ENCODE data around the gene SPRR3. TPM values are rescaled to one million over a fixed set of nuclear protein-coding genes. Genes with fewer than 3 reads are reported as not detected.
"Not testable (repeated sequence)": the region's sequence is repeated elsewhere in the genome, so short reads cannot be mapped to it uniquely, and the experiment has no call there.

Gene SPRR3
- total and polyA plus RNA-seq, 10 donors: 0.39 to 9.3 (median 1.8) TPM; not detected in 7

GRCh38 chr1:152998476-152998875 lies 3.1 kb upstream of the SPRR3 start:
- intact Hi-C loops (cut with DNase I; ENCODE audit: low total_unique reads): no loop called here
- Histone ChIP-seq H3K9me3 (peaks cover 0 to 10% (median 5%) of the 10 kb centered on the region in 8 donors), H3K4me3 (no peak overlapping the region), H3K27ac (no peak overlapping the region), H3K36me3 (no peaks in the 10 kb centered on the region), H3K4me1 (no peaks in the 10 kb centered on the region), H3K27me3 (replicated peaks in 1 of 7) (peaks cover 0 to 16% (median 0%) of the 10 kb centered on the region in 7 donors)
- TF ChIP-seq POLR2AphosphoS5 (IDR thresholded peaks at IDR 0.05): no peak
- TF ChIP-seq POLR2A (IDR thresholded peaks at IDR 0.05): no peak
- TF ChIP-seq CTCF (IDR thresholded peaks at IDR 0.05 in 8 of 11, conservative IDR thresholded peaks at IDR 0.05 in 3 of 11): no peak
- 80 to 83% (median 82%) methylated on average over 4 of the region's 4 CpGs for WGBS, 5 donors
- no peak for DNase-seq

- Histone ChIP-seq H3K9me3 (peaks cover 0 to 9% (median 5%) of the 10 kb centered on the region in 8 donors), H3K27me3 (replicated peaks in 1 of 7) (peaks cover 0 to 16% (median 0%) of the 10 kb centered on the region in 7 donors), H3K36me3 (no peaks in the 10 kb centered on the region), H3K4me1 (no peaks in the 10 kb centered on the region), H3K4me3 (no peak overlapping the region), H3K27ac (no peak overlapping the region)
- intact Hi-C loops (cut with DNase I; ENCODE audit: low total_unique reads): no loop called here
- 73 to 80% (median 77%) methylated on average over 6 of the region's 6 CpGs for WGBS, 5 donors
- no peak for DNase-seq
- TF ChIP-seq CTCF (IDR thresholded peaks at IDR 0.05 in 8 of 11, conservative IDR thresholded peaks at IDR 0.05 in 3 of 11) (no peak), POLR2AphosphoS5 (IDR thresholded peaks at IDR 0.05) (no peak)
These were observed 1.7 kb upstream of the SPRR3 start for GRCh38 chr1:152999818-153000217.

DNA sequence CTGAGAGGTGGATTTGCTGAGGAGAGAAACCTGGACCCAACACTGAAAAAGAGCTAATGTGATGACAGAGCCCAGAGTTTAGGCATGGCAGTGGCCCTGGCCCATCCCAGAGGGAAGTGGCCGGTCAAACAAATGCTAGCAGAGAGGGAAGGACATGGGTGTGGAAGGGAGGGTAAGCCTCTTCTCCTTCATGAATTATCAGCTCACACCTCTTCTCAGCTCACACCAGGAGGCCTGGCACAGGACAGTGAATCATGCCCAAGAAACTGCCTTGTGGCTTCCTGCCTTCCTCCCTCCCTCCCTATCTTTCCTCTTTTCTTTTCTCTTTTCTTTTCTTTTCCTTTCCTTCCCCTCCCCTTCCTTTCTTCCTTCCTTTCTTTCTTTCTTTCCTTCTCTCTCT lies 1.3 kb upstream of the SPRR3 start:
- no peak for DNase-seq
- intact Hi-C loops (cut with DNase I; ENCODE audit: low total_unique reads): no loop called here
- Histone ChIP-seq H3K27ac (no peak overlapping the region), H3K4me1 (no peaks in the 10 kb centered on the region), H3K4me3 (no peak overlapping the region), H3K9me3 (peaks cover 0 to 4% (median under 1%) of the 10 kb centered on the region in 8 donors), H3K36me3 (no peaks in the 10 kb centered on the region), H3K27me3 (replicated peaks in 1 of 7) (peaks cover 0 to 16% (median 0%) of the 10 kb centered on the region in 7 donors)
- TF ChIP-seq POLR2AphosphoS5 (IDR thresholded peaks at IDR 0.05): no peak
- TF ChIP-seq POLR2A (IDR thresholded peaks at IDR 0.05): no peak
- no peak for TF ChIP-seq CTCF (IDR thresholded peaks at IDR 0.05 in 8 of 11, conservative IDR thresholded peaks at IDR 0.05 in 3 of 11)
- 71 to 82% (median 75%) methylated on average over 1 of the region's 1 CpG for WGBS, 5 donors

- H3K4me1 ChIP-seq; H3K27ac ChIP-seq; DNase-seq; H3K9me3 ChIP-seq; intact Hi-C loops (cut with DNase I; ENCODE audit: low total_unique reads); H3K27me3 ChIP-seq (replicated peaks in 1 of 7); H3K36me3 ChIP-seq; H3K4me3 ChIP-seq: not testable (repeated sequence)
- WGBS, 5 donors: 82 to 91% (median 87%) methylated on average over 8 of the region's 8 CpGs
These were observed 9.7 kb downstream of the SPRR3 start for GRCh38 chr1:153011235-153011758.

DNA sequence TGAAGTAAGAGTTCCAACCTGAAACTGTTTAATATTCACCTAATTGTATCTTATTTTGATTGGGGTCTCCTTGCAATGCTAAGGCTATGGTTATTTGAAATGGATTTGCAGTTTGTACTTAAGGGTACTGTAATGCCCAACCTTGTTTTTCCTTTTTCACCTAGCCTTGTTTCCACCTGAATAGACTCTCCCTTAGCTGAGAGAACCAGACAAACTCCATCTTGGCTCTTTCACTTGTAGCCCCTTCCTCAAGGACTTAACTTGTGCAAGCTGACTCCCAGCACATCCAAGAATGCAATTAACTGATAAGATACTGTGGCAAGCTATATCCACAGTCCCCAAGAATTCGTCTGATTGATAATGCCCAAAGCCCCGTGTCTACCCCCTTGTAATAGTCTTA lies 20.3 kb downstream of the SPRR3 start:
- intact Hi-C loops (cut with DNase I; ENCODE audit: low total_unique reads); H3K9me3 ChIP-seq; H3K36me3 ChIP-seq; H3K27ac ChIP-seq; H3K4me3 ChIP-seq; H3K4me1 ChIP-seq; DNase-seq: not testable (repeated sequence)
- peaks cover 0 to 33% (median 0%) of the 10 kb centered on the region in 7 donors for H3K27me3 ChIP-seq (replicated peaks in 1 of 7)
- 12 to 34% (median 20%) methylated on average over 2 of the region's 2 CpGs for WGBS, 5 donors

GRCh38 chr1:153022340-153022739 lies 20.8 kb downstream of the SPRR3 start:
- peaks cover 0 to 33% (median 0%) of the 10 kb centered on the region in 7 donors for H3K27me3 ChIP-seq (replicated peaks in 1 of 7)
- H3K4me1 ChIP-seq; H3K36me3 ChIP-seq; H3K27ac ChIP-seq; H3K9me3 ChIP-seq; H3K4me3 ChIP-seq; DNase-seq; intact Hi-C loops (cut with DNase I; ENCODE audit: low total_unique reads): not testable (repeated sequence)
- WGBS, 5 donors: 26 to 39% (median 32%) methylated on average over 9 of the region's 9 CpGs

Measured in spleen (tissue), 11 donors.